ENCODE results near the gene IL6R. TPM values are rescaled to one million over a fixed set of nuclear protein-coding genes. Genes with fewer than 3 reads are reported as not detected.

Gene IL6R
- polyA plus RNA-seq, 1 experiment: 6.8 TPM

DNA sequence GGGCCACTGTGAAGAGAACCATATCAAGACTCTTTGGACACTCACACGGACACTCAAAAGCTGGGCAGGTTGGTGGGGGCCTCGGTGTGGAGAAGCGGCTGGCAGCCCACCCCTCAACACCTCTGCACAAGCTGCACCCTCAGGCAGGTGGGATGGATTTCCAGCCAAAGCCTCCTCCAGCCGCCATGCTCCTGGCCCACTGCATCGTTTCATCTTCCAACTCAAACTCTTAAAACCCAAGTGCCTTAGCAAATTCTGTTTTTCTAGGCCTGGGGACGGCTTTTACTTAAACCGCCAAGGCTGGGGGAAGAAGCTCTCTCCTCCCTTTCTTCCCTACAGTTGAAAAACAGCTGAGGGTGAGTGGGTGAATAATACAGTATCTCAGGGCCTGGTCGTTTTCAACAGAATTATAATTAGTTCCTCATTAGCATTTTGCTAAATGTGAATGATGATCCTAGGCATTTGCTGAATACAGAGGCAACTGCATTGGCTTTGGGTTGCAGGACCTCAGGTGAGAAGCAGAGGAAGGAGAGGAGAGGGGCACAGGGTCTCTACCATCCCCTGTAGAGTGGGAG is 60.6 kb downstream of the IL6R start:
- TF ChIP-seq, protein P1, sequence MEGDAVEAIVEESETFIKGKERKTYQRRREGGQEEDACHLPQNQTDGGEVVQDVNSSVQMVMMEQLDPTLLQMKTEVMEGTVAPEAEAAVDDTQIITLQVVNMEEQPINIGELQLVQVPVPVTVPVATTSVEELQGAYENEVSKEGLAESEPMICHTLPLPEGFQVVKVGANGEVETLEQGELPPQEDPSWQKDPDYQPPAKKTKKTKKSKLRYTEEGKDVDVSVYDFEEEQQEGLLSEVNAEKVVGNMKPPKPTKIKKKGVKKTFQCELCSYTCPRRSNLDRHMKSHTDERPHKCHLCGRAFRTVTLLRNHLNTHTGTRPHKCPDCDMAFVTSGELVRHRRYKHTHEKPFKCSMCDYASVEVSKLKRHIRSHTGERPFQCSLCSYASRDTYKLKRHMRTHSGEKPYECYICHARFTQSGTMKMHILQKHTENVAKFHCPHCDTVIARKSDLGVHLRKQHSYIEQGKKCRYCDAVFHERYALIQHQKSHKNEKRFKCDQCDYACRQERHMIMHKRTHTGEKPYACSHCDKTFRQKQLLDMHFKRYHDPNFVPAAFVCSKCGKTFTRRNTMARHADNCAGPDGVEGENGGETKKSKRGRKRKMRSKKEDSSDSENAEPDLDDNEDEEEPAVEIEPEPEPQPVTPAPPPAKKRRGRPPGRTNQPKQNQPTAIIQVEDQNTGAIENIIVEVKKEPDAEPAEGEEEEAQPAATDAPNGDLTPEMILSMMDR (IDR thresholded peaks at IDR 0.05; ENCODE audit: insufficient read depth, low read depth, low read length): no peak
- no peaks in the 10 kb centered on the region for H3K27me3 ChIP-seq (ENCODE audit: control insufficient read depth, insufficient read depth, low read length)
- 0 out of 2 replicates have a peak, but pooled peaks cover 6% of the 10 kb centered on the region for H3K36me3 ChIP-seq (ENCODE audit: control insufficient read depth, insufficient read depth, low read length)
- ChIA-PET POLR2A (no interaction called here), CTCF (interaction anchor here (0.6 to 1.3 kb wide), 4 partner anchors 9 to 193 kb away, joined by 3 to 4 read pairs (median 3); no protein-coding TSS in a partner anchor)
- DNase-seq (ENCODE audit: low read depth): no peak
- H3K4me3 ChIP-seq (ENCODE audit: low read depth, low read length): no peak overlapping the region

DNA sequence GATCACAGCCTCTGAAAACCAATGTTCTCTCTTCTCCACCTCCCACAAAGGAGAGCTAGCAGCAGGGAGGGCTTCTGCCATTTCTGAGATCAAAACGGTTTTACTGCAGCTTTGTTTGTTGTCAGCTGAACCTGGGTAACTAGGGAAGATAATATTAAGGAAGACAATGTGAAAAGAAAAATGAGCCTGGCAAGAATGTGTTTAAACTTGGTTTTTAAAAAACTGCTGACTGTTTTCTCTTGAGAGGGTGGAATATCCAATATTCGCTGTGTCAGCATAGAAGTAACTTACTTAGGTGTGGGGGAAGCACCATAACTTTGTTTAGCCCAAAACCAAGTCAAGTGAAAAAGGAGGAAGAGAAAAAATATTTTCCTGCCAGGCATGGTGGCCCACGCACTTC is 61.1 kb downstream of the IL6R start:
- Histone ChIP-seq H3K4me3 (ENCODE audit: low read depth, low read length) (no peak overlapping the region), H3K27me3 (ENCODE audit: control insufficient read depth, insufficient read depth, low read length) (no peaks in the 10 kb centered on the region), H3K36me3 (ENCODE audit: control insufficient read depth, insufficient read depth, low read length) (0 out of 2 replicates have a peak, but pooled peaks cover 6% of the 10 kb centered on the region)
- TF ChIP-seq, protein P1 (IDR thresholded peaks at IDR 0.05; ENCODE audit: insufficient read depth, low read depth, low read length): no peak
- ChIA-PET CTCF (interaction anchor here (0.6 to 1.3 kb wide), 4 partner anchors 8 to 193 kb away, joined by 3 to 4 read pairs (median 3); no protein-coding TSS in a partner anchor), POLR2A (no interaction called here)
- no peak for DNase-seq (ENCODE audit: low read depth)

DNA sequence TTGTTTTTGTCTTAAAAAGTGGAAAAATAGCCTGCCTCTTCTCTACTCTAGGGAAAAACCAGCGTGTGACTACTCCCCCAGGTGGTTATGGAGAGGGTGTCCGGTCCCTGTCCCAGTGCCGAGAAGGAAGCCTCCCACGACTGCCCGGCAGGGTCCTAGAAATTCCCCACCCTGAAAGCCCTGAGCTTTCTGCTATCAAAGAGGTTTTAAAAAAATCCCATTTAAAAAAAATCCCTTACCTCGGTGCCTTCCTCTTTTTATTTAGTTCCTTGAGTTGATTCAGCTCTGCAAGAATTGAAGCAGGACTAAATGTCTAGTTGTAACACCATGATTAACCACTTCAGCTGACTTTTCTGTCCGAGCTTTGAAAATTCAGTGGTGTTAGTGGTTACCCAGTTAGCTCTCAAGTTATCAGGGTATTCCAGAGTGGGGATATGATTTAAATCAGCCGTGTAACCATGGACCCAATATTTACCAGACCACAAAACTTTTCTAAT is 61.8 kb downstream of the IL6R start:
- H3K36me3 ChIP-seq (ENCODE audit: control insufficient read depth, insufficient read depth, low read length): 0 out of 2 replicates have a peak, but pooled peaks cover 6% of the 10 kb centered on the region
- TF ChIP-seq, protein P1 (IDR thresholded peaks at IDR 0.05; ENCODE audit: insufficient read depth, low read depth, low read length): peak; percentile 27; the same call in 1 of the 2 replicates
- no peaks in the 10 kb centered on the region for H3K27me3 ChIP-seq (ENCODE audit: control insufficient read depth, insufficient read depth, low read length)
- DNase-seq (ENCODE audit: low read depth): no peak
- CTCF ChIA-PET: interaction anchor here (1.4 kb wide), 1 partner anchor 134 kb away, joined by 3 read pairs; no protein-coding TSS in a partner anchor
- POLR2A ChIA-PET: no interaction called here
- H3K4me3 ChIP-seq (ENCODE audit: low read depth, low read length): no peak overlapping the region

DNA sequence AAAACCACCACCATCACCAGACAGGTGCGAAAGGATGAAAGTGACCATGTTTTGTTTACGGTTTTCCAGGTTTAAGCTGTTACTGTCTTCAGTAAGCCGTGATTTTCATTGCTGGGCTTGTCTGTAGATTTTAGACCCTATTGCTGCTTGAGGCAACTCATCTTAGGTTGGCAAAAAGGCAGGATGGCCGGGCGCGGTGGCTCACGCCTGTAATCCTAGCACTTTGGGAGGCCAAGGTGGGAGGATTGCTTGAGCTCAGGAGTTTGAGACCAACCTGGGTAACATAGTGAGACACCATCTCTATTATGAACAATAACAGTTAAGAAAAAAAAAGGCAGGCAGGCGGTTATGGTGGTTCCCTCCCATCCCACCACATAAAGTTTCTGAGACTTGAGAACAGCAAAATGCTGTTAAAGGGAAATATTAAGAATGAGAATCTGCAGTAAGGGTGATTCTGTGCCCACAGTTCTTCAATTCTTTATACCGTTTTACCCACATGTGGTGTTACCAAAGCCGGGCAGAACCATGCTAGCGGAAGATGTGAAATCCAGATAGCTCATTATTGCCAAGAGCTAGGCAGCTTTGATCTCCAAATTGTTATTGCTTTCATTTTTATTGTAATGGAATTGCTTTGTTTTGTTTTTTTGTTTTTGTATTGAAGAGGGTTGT is 62.4 kb downstream of the IL6R start:
- TF ChIP-seq, protein P1 (IDR thresholded peaks at IDR 0.05; ENCODE audit: insufficient read depth, low read depth, low read length): no peak
- no peak overlapping the region for H3K4me3 ChIP-seq (ENCODE audit: low read depth, low read length)
- H3K27me3 ChIP-seq (ENCODE audit: control insufficient read depth, insufficient read depth, low read length): no peaks in the 10 kb centered on the region
- ChIA-PET CTCF (interaction anchor here (0.8 to 1.6 kb wide), 4 partner anchors 12 to 895 kb away, joined by 3 to 5 read pairs (median 3); no protein-coding TSS in a partner anchor), POLR2A (no interaction called here)
- DNase-seq (ENCODE audit: low read depth): no peak
- 0 out of 2 replicates have a peak, but pooled peaks cover 6% of the 10 kb centered on the region for H3K36me3 ChIP-seq (ENCODE audit: control insufficient read depth, insufficient read depth, low read length)

All from BJ (cell line).